Tibial nerve (tissue), 4 donors: Measurements from ENCODE around the gene ACER2. TPM values are rescaled to one million over a fixed set of nuclear protein-coding genes. Genes with fewer than 3 reads are reported as not detected.
A peak's percentile ranks its signal among the peaks of the same experiment; 100 is the strongest.

ENCODE experiments used
- DNase-seq, 2 donors: peaks; one replicate each; pipeline ENCODE4 v3.0.0-alpha.2; 2019; ENCODE audit warnings: low spot score in 2 of 2
- H3K27ac ChIP-seq, 4 donors: fragments of 200-600 bp; sonication (generic) in 3 of 4; one replicate each; pipeline ENCODE4 v1.5.1; 2017 to 2019; ENCODE audit warnings: mild to moderate bottlenecking in 1 of 4
- H3K27me3 ChIP-seq, 2 donors: fragments of 200-600 bp; sonication (generic) in 1 of 2; one replicate each; pipeline versions ENCODE4 v1.5.1 to v1.6.0; 2017 to 2019
- H3K36me3 ChIP-seq, 3 donors: fragments of 200-600 bp; sonication (generic); one replicate each; pipeline ENCODE4 v1.5.1; 2018 to 2019
- H3K4me1 ChIP-seq, 4 donors: fragments of 200-600 bp; sonication (generic) in 3 of 4; one replicate each; pipeline ENCODE4 v1.5.1; 2017 to 2019
- H3K4me3 ChIP-seq, 4 donors: fragments of 200-600 bp; sonication (generic) in 3 of 4; one replicate each; pipeline ENCODE4 v1.5.1; 2017 to 2019; ENCODE audit warnings: mild to moderate bottlenecking in 1 of 4, moderate library complexity in 1 of 4
- H3K9me3 ChIP-seq, 4 donors: fragments of 200-600 bp; sonication (generic) in 3 of 4; one replicate each; pipeline ENCODE4 v1.5.1; 2017 to 2019
- EP300 ChIP-seq, 2 donors: sonication (generic); formaldehyde crosslinking; IDR thresholded peaks; one replicate each; pipeline ENCODE4 v1.6.1; 2017; ENCODE audit warnings: antibody characterized with exemption in 2 of 2, mild to moderate bottlenecking in 1 of 2
- POLR2A ChIP-seq, 2 donors: fragments of 450-650 bp; IDR thresholded peaks; one replicate each; pipeline ENCODE4 v1.6.1; 2017; ENCODE audit warnings: antibody characterized with exemption in 2 of 2, mild to moderate bottlenecking in 2 of 2, moderate library complexity in 2 of 2
- WGBS, 2 donors: methylation state at CpG; one replicate each; pipeline ENCODE4 v1.1.5; 2018; 5-methylcytosine and 5-hydroxymethylcytosine counted together
- total RNA-seq, 4 donors: library from RNA; depleted of rRNA; stranded (reverse); fragments of >200 nt; gene quantifications; one replicate each; pipeline ENCODE4 v1.1.0, GENCODE V29; 2016
- TF ChIP-seq, protein P1 (sequence below), 5 experiments: fragments of 200-600 bp in 3 of 5; fragments of 450-650 bp in 2 of 5; sonication (generic) in 3 of 5; IDR thresholded peaks; one replicate each; pipeline ENCODE4 v1.5.1; 2016 to 2019; ENCODE audit warnings: antibody characterized with exemption in 5 of 5, mild to moderate bottlenecking in 3 of 5, moderate library complexity in 2 of 5

Gene ACER2
- total RNA-seq, 4 donors from 2014 or later = 3.8 to 11.7 (median 8.9) TPM

DNA sequence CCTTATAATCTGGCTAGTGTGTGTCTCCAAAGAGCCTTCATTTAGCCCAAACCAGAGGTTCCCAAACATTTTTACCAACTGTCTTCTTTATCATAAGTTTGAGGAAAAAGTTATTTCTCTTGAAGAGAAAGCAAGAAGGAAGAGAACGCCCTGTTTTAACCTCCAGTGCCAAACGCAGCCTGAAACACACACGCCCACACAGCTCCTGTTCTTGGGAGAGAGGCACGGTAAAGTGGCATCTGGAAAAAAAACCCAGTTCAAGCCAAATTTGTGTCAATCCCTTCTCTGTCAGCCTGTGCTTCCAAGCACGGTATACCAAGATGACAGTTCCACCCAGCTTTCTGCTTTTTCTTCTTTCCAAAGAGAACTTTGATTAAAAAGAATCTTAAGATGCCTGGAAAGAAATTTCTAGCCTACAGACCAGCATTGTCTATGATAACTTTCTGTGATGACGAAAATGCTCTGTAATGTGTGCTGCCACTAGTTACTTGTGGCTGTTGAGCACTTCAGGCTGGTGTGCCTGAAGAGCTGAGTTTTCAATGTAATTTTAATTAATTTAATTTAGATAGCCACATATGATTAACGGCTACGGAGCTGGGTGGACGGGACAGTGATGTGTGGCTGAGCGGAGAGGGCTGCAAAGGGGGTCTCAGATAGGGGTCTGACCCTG is 62.3 kb downstream of the ACER2 start:
- H3K9me3 ChIP-seq = no peaks in the 10 kb centered on the region
- no peaks in the 10 kb centered on the region for H3K27me3 ChIP-seq
- WGBS, 2 donors = 48 to 54% methylated on average over 10 of the region's 10 CpGs
- no peaks in the 10 kb centered on the region for H3K36me3 ChIP-seq
- TF ChIP-seq POLR2A (IDR thresholded peaks at IDR 0.05) = no peak
- TF ChIP-seq, protein P1, sequence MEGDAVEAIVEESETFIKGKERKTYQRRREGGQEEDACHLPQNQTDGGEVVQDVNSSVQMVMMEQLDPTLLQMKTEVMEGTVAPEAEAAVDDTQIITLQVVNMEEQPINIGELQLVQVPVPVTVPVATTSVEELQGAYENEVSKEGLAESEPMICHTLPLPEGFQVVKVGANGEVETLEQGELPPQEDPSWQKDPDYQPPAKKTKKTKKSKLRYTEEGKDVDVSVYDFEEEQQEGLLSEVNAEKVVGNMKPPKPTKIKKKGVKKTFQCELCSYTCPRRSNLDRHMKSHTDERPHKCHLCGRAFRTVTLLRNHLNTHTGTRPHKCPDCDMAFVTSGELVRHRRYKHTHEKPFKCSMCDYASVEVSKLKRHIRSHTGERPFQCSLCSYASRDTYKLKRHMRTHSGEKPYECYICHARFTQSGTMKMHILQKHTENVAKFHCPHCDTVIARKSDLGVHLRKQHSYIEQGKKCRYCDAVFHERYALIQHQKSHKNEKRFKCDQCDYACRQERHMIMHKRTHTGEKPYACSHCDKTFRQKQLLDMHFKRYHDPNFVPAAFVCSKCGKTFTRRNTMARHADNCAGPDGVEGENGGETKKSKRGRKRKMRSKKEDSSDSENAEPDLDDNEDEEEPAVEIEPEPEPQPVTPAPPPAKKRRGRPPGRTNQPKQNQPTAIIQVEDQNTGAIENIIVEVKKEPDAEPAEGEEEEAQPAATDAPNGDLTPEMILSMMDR (IDR thresholded peaks at IDR 0.05) = no peak
- DNase-seq = no peak
- H3K4me3 ChIP-seq = no peak overlapping the region
- no peak overlapping the region for H3K27ac ChIP-seq
- peaks cover 0 to 19% (median 4%) of the 10 kb centered on the region in 4 donors for H3K4me1 ChIP-seq

DNA sequence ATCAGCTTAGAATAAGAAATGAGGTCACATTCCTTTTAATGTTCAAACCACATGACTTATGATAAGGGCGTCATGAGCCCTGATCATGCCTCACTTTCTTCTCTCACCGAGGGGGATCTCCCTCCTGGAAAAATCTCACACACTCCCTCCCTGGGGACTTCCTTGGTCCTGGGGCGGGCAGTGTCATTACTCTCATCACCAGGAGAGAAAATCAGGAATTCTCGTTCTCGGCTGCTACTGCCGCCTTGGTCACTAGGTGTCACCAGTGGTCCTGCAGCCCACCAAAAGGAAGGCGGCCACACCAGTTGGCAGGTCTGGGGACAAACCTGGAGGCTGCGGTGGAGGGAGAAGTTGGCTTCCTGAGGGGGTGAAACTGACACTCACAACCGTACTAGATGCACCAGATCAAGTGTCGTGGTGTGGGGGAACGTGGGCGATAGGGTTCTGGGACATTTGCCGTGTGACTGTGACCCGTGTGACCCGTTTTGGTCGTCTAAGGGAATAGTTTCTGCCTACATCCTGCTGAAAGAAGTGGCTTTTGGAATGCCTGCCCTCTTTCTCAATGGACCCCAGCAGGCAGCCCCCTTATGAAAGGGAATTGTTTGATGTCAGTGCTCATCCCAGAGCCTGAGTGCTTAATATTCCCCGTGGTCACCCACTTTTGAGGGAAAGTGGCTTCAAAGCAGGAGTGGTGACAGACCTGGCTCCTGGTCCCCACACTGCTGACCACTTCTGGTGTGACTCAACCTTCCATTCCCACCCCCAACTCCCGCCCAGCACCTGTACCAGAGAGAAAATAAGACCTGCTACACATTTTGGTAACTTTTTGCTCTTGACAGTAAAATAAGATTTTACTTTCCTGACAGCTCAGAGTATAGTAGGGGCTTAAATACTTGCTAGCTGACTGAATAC is 63.2 kb downstream of the ACER2 start:
- TF ChIP-seq EP300 (IDR thresholded peaks at IDR 0.05) (no peak), POLR2A (IDR thresholded peaks at IDR 0.05) (no peak)
- TF ChIP-seq, protein P1 (IDR thresholded peaks at IDR 0.05) = peak; percentile 61 to 76 (median 68)
- peak in 1 of 2 donors; percentile 25 for DNase-seq
- WGBS, 2 donors = 9 to 12% methylated on average over 18 of the region's 18 CpGs
- H3K27me3 ChIP-seq = no peaks in the 10 kb centered on the region
- H3K9me3 ChIP-seq = no peaks in the 10 kb centered on the region
- H3K36me3 ChIP-seq = no peaks in the 10 kb centered on the region
- H3K4me3 ChIP-seq = peak overlapping the region in 1 of 4 donors; percentile 1
- H3K4me1 ChIP-seq = peaks cover 0 to 19% (median 4%) of the 10 kb centered on the region in 4 donors
- H3K27ac ChIP-seq = no peak overlapping the region

DNA sequence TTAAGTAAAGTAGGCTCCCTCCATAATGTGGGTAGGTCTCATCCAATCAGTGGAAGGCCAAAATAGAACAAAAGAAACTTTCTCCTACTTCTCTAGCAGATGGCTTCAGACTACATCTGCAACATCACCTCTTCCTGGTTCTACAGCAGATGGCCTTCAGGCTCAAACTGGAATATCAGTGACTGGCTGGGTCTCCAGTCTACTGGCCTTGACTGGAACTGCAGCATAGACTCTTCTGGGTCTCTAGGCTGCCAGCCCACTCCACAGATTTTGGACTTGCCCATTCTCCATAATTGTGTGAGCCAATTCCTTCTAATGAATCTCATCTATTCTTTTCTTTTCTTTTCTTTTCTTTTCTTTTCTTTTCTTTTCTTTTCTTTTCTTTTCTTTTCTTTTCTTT is 64.8 kb downstream of the ACER2 start:
- Histone ChIP-seq H3K4me3 (no peak overlapping the region), H3K4me1 (peaks cover 0 to 19% (median 4%) of the 10 kb centered on the region in 4 donors), H3K36me3 (no peaks in the 10 kb centered on the region), H3K27ac (no peak overlapping the region), H3K9me3 (no peaks in the 10 kb centered on the region), H3K27me3 (no peaks in the 10 kb centered on the region)
- TF ChIP-seq, protein P1 (IDR thresholded peaks at IDR 0.05) = no peak
- no peak for TF ChIP-seq EP300 (IDR thresholded peaks at IDR 0.05)
- TF ChIP-seq POLR2A (IDR thresholded peaks at IDR 0.05) = no peak
- DNase-seq = no peak

DNA sequence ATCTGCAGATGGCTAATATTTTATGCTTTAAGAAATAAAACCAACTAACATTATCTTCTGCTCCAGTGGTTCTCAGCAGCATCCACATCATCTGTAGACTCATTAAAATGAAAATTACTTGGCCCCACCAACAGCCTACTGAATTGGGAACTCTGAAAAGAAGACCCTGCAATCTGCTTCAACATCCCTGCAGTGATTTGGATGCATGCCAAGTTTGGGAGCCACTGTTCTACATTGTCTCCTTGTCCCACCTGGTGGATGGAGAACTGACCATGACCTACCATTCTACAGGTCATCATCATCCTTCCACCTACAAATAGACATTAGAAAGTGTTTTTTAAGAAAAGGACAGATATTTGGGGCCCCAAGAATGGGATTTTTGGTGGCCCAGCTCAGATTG is 71.1 kb downstream of the ACER2 start:
- TF ChIP-seq, protein P1 (IDR thresholded peaks at IDR 0.05) = no peak
- no peak for TF ChIP-seq POLR2A (IDR thresholded peaks at IDR 0.05)
- TF ChIP-seq EP300 (IDR thresholded peaks at IDR 0.05) = no peak

DNA sequence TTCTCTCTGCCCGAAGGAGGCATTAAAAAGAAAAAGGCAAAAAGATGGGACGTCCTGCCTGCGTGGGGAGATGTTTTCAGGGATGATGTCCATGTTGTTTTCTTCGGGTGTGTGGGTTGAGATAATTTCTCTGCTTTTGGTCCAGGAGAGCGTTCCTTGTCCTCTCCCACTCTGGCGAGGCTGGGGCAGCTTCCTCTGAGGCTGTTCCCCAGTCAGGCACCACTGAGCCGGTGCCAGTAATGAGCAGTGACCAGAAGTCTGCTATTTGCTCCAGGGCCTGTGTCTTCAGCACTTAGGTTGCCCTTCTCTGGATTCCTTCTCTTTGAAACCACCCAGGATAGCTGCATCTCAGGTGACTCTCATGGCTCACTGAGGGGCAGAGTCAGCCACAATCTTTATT is 71.5 kb downstream of the ACER2 start:
- no peak overlapping the region for H3K27ac ChIP-seq
- H3K4me1 ChIP-seq = peaks cover 0 to 14% (median 0%) of the 10 kb centered on the region in 4 donors
- 88 to 92% methylated on average over 7 of the region's 7 CpGs for WGBS, 2 donors
- no peaks in the 10 kb centered on the region for H3K36me3 ChIP-seq
- H3K27me3 ChIP-seq = no peaks in the 10 kb centered on the region
- H3K9me3 ChIP-seq = no peaks in the 10 kb centered on the region
- no peak overlapping the region for H3K4me3 ChIP-seq
- no peak for DNase-seq
- TF ChIP-seq EP300 (IDR thresholded peaks at IDR 0.05) (no peak), POLR2A (IDR thresholded peaks at IDR 0.05) (no peak)
- TF ChIP-seq, protein P1 (IDR thresholded peaks at IDR 0.05) = no peak

More for the DNA sequence above, 71.1 kb downstream of the ACER2 start:
- Histone ChIP-seq H3K27ac (no peak overlapping the region), H3K27me3 (no peaks in the 10 kb centered on the region), H3K4me3 (no peak overlapping the region), H3K4me1 (peaks cover 0 to 14% (median 0%) of the 10 kb centered on the region in 4 donors), H3K36me3 (no peaks in the 10 kb centered on the region), H3K9me3 (no peaks in the 10 kb centered on the region)
- no peak for DNase-seq
